Psoas muscle (tissue), 8 donors: ENCODE results near the gene SCARB1. TPM values are rescaled to one million over a fixed set of nuclear protein-coding genes. Genes with fewer than 3 reads are reported as not detected.

Experiments
- ATAC-seq, 4 donors: fragments of 200-7000 bp; cut with Tn5 transposase; one replicate each; pipeline ENCODE4 v1.9.1; 2020; ENCODE audit warnings: moderate library complexity in 3 of 4, mild to moderate bottlenecking in 2 of 4
- DNase-seq, 2 donors: peaks; one replicate each; pipeline ENCODE4 v3.0.0-alpha.2; 2020
- H3K27ac ChIP-seq: fragments of 200-600 bp; one replicate; pipeline ENCODE4 v1.8.0; 2022
- H3K27me3 ChIP-seq, 3 donors: fragments of 200-600 bp in 1 of 3; one replicate each; pipeline versions ENCODE4 v1.6.1 to v1.8.0; 2013 to 2022; ENCODE audit warnings: low read length in 2 of 3, mild to moderate bottlenecking in 2 of 3, moderate library complexity in 1 of 3; ENCODE audit not compliant: insufficient read depth in 3 of 3
- H3K36me3 ChIP-seq, 2 donors: fragments of 200-600 bp in 1 of 2; one replicate each; pipeline versions ENCODE4 v1.6.1 to v1.8.0; 2013 to 2022; ENCODE audit warnings: low read depth in 1 of 2, mild to moderate bottlenecking in 1 of 2, moderate library complexity in 1 of 2; ENCODE audit not compliant: insufficient read depth in 1 of 2
- H3K4me1 ChIP-seq: fragments of 200-600 bp; one replicate; pipeline ENCODE4 v1.8.0; 2022
- H3K4me3 ChIP-seq: fragments of 200-600 bp; one replicate; pipeline ENCODE4 v1.8.0; 2022; ENCODE audit warnings: mild to moderate bottlenecking
- H3K9me3 ChIP-seq: fragments of 200-600 bp; one replicate; pipeline ENCODE4 v1.8.0; 2022
- WGBS, 3 donors: extraction: QIAGEN DNeasy Blood & Tissue Kit; methylation state at CpG; one replicate each; pipeline versions ENCODE4 v1.1.6 to v1.1.7; 2013; 5-methylcytosine and 5-hydroxymethylcytosine counted together
- intact Hi-C, 2 donors: fragments of 100-400 bp; cut with DNase I; formaldehyde crosslinking; loops; one replicate each; pipeline versions ENCODE4 v1.11.0 to v1.14.2; 2022
- polyA plus RNA-seq, 3 donors: library from polyadenylated mRNA; stranded (reverse); fragments of 200-250 nt; gene quantifications; one replicate each; pipeline ENCODE4 v1.2.3, GENCODE V29; 2013
- total RNA-seq, 4 donors: library from RNA; stranded (reverse); fragmentation: NEBNext Ultra II Directional in 2 of 4; extraction: Animal tissue kit (Norgen Biotek cat#: 25700) in 2 of 4; gene quantifications; one replicate each; pipeline versions ENCODE4 v1.2.1 to v1.2.4, GENCODE V29; 2021 to 2023
- TF ChIP-seq, protein P1 (sequence below): fragments of 200-600 bp; IDR thresholded peaks from one replicate; pipeline ENCODE4 v1.8.0; 2022; ENCODE audit warnings: antibody characterized with exemption
- donor health status: healthy with polysubstance abuse.
- donor health status: DM: no; HTN: no; CAD: no; lungs with moderate emphysema.
- donor health status: Bipolar disorder and iron deficiency.
- donor health status: healthy.
- donor health status: DM: yes; HTN: yes; CAD: no.
- donor health status: DM: no; HTN: no; CAD: no.
- donor health status: DM: no; HTN: no; CAD: no.
- donor health status: DM: yes; HTN: yes; CAD: no.

SCARB1 gene
- total and polyA plus RNA-seq, 7 donors, result 5.7 to 19.6 (median 9.1) TPM

DNA sequence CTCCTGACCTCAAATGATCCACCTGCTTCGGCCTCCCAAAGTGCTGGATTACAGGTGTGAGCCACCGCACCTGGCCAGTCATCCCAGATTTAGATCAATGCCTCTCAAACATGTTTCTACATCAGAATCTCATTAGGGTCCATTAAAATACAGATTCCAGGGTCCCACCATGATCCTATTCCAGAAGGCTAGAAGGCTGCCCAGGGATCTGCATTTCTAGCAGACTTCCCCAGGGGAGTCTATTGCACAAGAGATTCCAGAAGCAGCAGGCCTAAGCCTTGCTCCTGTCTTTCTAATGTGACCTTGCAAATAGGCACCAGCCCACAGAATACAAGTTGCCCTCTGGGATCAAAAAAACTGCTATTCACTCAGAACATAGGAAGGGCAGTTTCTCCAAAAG lies 81.5 kb downstream of the SCARB1 start:
- Histone ChIP-seq H3K36me3 (peaks cover 0 to 5% of the 10 kb centered on the region in 2 donors), H3K27ac (no peak overlapping the region), H3K4me1 (no peaks in the 10 kb centered on the region), H3K9me3 (no peaks in the 10 kb centered on the region), H3K4me3 (no peak overlapping the region), H3K27me3 (no peaks in the 10 kb centered on the region)
- DNase-seq (no peak), ATAC-seq (no peak)
- TF ChIP-seq, protein P1, sequence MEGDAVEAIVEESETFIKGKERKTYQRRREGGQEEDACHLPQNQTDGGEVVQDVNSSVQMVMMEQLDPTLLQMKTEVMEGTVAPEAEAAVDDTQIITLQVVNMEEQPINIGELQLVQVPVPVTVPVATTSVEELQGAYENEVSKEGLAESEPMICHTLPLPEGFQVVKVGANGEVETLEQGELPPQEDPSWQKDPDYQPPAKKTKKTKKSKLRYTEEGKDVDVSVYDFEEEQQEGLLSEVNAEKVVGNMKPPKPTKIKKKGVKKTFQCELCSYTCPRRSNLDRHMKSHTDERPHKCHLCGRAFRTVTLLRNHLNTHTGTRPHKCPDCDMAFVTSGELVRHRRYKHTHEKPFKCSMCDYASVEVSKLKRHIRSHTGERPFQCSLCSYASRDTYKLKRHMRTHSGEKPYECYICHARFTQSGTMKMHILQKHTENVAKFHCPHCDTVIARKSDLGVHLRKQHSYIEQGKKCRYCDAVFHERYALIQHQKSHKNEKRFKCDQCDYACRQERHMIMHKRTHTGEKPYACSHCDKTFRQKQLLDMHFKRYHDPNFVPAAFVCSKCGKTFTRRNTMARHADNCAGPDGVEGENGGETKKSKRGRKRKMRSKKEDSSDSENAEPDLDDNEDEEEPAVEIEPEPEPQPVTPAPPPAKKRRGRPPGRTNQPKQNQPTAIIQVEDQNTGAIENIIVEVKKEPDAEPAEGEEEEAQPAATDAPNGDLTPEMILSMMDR, result no peak
- 94 to 100% (median 96%) methylated on average over 2 of the region's 2 CpGs for WGBS, 3 donors
- intact Hi-C loops, result no loop called here

DNA sequence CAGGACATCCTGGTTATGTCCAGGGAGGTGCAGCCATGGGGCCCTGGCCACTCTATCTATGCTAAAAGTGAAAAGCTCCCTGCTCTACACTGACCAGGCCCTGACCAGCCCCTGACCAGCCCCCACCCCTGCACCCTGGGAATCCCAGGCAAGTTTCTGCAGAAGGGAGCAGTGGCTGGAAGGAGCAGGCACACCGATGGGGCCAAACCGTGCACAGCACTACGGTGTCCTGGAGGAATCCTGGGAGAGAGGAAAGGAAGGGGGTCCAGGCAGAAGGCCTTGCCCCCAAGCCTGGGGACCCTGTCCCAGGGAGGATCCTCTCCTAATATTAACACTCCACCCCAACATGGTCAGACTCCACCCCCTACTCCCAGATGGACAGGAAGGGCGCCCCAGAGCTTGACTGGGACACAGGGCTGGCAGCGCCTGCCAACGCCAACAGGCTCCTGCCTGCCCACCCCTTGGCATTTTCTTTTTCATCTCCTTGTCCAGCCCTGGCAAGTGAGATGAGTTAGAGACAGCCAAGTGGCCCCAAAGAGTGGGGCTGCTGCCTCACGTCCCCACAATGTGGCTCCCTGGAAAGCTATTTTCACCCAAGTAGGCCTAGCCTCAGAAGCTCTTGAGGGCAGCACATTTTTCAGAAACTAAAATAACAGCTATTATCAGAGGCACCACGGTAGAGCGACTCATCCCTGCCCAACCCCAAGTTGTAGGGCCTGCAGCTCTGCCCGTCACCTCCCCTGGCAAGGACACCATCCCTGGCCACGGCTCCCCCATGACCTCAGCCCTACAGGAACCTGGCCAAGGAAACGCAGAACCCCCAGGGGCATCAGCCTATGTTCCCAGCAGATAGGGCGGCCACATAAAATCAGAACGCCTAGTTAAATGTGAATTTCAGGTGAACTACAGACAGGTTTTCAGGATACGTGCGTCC lies 82.6 kb downstream of the SCARB1 start:
- TF ChIP-seq, protein P1, result no peak
- Histone ChIP-seq H3K9me3 (no peaks in the 10 kb centered on the region), H3K4me3 (no peak overlapping the region), H3K36me3 (peaks cover 0 to 1% of the 10 kb centered on the region in 2 donors), H3K4me1 (no peaks in the 10 kb centered on the region), H3K27me3 (no peaks in the 10 kb centered on the region), H3K27ac (no peak overlapping the region)
- 77 to 82% (median 79%) methylated on average over 14 to 16 of the region's 16 CpGs for WGBS, 3 donors
- intact Hi-C loops, result no loop called here
- no peak for ATAC-seq
- DNase-seq, result no peak

DNA sequence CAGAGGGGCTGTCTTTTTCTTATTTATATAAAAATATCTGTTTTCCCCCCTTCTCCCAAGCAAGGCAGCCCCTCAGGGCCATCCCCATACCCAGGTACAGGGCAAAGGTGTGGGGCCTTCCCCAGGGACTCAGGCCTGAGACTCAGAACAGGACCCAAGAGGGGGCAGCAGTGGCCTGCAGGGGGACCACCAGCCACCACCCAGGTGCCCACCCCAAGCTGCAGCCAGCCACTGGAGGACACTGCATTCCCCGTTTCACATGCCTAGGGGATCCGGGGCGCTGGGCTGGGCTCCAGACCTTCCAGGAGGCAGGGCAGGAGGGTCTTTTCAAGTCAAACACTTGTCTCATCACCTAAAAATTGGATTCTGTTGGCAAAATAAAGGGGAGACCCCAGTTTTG lies 83.3 kb downstream of the SCARB1 start:
- intact Hi-C loops, result no loop called here
- 87 to 97% (median 93%) methylated on average over 3 of the region's 3 CpGs for WGBS, 3 donors

DNA sequence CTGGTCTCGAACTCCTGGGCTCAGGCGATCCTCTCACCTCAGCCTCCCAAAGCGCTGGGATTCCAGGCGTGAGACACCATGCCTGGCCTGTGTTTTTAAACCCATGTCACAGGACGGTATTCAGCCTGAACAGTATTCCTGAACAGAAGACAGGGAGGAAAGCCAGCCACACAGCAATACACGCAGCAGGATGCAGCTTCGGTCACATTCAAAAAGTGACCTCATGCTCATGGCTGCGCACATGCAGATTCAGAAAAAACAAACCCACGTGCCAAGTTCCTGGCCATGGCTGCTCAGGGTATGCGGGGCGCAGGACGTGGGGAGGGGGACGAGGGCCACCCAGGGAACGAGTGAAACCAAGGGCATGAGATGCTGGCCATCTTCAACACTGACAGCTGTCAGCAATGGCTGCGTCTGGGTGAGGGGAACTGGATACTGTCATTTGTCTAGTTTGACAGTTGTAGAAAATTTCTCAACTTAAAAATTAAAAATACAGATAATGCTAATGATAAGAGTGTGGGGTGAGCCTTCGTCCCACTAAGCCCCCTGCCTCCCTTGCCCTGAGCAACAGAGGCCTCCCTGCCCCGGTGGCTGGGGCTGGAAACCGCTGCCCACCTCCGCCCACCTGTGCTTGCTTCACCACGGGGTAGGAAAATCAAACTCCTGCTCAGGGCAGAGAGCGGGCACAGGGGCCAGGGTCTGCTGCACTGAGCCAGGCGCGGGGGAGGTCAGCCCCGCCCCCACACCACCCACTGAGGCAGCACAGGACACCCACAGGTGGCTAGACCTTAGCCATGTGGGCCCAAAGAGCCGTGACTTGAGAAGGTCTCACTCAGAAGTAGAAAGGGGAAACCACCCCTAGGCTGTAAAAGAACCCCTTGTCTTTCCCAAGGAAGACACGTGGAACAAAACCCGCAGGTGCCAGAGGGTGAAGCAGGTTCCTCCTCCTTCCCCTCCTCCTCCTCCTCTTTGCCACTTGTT lies 84.2 kb downstream of the SCARB1 start:
- DNase-seq, result no peak
- peaks cover 4% of the 10 kb centered on the region for H3K4me1 ChIP-seq
- H3K36me3 ChIP-seq, result no peaks in the 10 kb centered on the region
- H3K9me3 ChIP-seq, result no peaks in the 10 kb centered on the region
- ATAC-seq, result no peak
- intact Hi-C loops, result no loop called here
- H3K27ac ChIP-seq, result no peak overlapping the region
- WGBS, 3 donors, result 79 to 87% (median 80%) methylated on average over 27 of the region's 27 CpGs
- H3K4me3 ChIP-seq, result no peak overlapping the region
- no peaks in the 10 kb centered on the region for H3K27me3 ChIP-seq
- TF ChIP-seq, protein P1, result no peak

More for the DNA sequence above, 83.3 kb downstream of the SCARB1 start:
- Histone ChIP-seq H3K9me3 (no peaks in the 10 kb centered on the region), H3K27me3 (no peaks in the 10 kb centered on the region), H3K36me3 (no peaks in the 10 kb centered on the region), H3K27ac (no peak overlapping the region), H3K4me1 (no peaks in the 10 kb centered on the region), H3K4me3 (no peak overlapping the region)
- TF ChIP-seq, protein P1, result no peak
- ATAC-seq (no peak), DNase-seq (no peak)
